ENCODE measurements around the gene FUT6.

DNA sequence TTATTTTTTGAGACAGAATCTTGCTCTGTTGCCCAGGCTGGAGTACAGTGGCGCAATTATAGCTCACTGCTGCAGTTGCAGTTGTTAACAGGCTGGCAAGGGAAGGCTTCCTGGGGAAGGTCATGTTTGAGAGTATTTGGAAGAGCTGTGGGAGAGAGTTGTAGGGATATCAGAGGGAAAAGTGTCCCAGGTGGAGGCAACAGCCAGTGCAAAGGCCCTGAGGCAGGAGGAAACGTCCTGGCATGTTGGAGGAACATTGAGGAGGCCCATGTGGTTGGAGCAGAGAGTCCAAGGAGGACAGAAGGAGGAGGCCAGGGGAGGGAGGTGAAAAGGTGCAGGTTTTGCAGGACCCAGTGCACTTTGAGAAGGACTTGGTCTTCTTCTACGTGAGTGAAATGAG, 46.3 kb downstream of the FUT6 start:
- TF ChIP-seq GATA2 (IDR thresholded peaks at IDR 0.05; ENCODE audit: low read depth, low read length) = no peak
- no peak for TF ChIP-seq GATA3 (IDR thresholded peaks at IDR 0.05; ENCODE audit: low read depth, low read length)
